Measurements from ENCODE around the gene KLK1.
A peak's percentile ranks its signal among the peaks of the same experiment; 100 is the strongest.

The KLK1 gene

GRCh38 chr19:50819636-50820035 lies 4.0 kb downstream of the KLK1 start:
- peak overlapping the region; percentile 94 for H3K4me3 ChIP-seq (replicated peaks; ENCODE audit: low read depth, low read length)
- no peaks in the 10 kb centered on the region for H3K36me3 ChIP-seq (ENCODE audit: control insufficient read depth, insufficient read depth, low read length)
- no peak for TF ChIP-seq CTCF (IDR thresholded peaks at IDR 0.05; ENCODE audit: insufficient read depth, low read length, poor library complexity, severe bottlenecking)
- no peaks in the 10 kb centered on the region for H3K27me3 ChIP-seq (replicated peaks; ENCODE audit: control insufficient read depth, insufficient read depth, low read length)
- no peak for DNase-seq (ENCODE audit: extremely low read depth, insufficient read length)

GRCh38 chr19:50818859-50819472 lies 4.6 kb downstream of the KLK1 start:
- DNase-seq (ENCODE audit: extremely low read depth, insufficient read length): peak; percentile 62
- H3K4me3 ChIP-seq (replicated peaks; ENCODE audit: low read depth, low read length): peak overlapping the region; percentile 94
- TF ChIP-seq CTCF (IDR thresholded peaks at IDR 0.05; ENCODE audit: insufficient read depth, low read length, poor library complexity, severe bottlenecking): no peak
- H3K36me3 ChIP-seq (ENCODE audit: control insufficient read depth, insufficient read depth, low read length): no peaks in the 10 kb centered on the region
- no peaks in the 10 kb centered on the region for H3K27me3 ChIP-seq (replicated peaks; ENCODE audit: control insufficient read depth, insufficient read depth, low read length)

- no peaks in the 10 kb centered on the region for H3K27me3 ChIP-seq (replicated peaks; ENCODE audit: control insufficient read depth, insufficient read depth, low read length)
- H3K4me3 ChIP-seq (replicated peaks; ENCODE audit: low read depth, low read length): peak overlapping the region; percentile 94
- H3K36me3 ChIP-seq (ENCODE audit: control insufficient read depth, insufficient read depth, low read length): no peaks in the 10 kb centered on the region
- DNase-seq (ENCODE audit: extremely low read depth, insufficient read length): peak; percentile 85
- no peak for TF ChIP-seq CTCF (IDR thresholded peaks at IDR 0.05; ENCODE audit: insufficient read depth, low read length, poor library complexity, severe bottlenecking)
These were observed 5.4 kb downstream of the KLK1 start for GRCh38 chr19:50817941-50818858.

GRCh38 chr19:50815439-50815838 lies 8.1 kb downstream of the KLK1 start:
- H3K4me3 ChIP-seq (replicated peaks; ENCODE audit: low read depth, low read length): no peak overlapping the region
- no peaks in the 10 kb centered on the region for H3K27me3 ChIP-seq (replicated peaks; ENCODE audit: control insufficient read depth, insufficient read depth, low read length)
- TF ChIP-seq CTCF (IDR thresholded peaks at IDR 0.05; ENCODE audit: insufficient read depth, low read length, poor library complexity, severe bottlenecking): no peak

GRCh38 chr19:50814883-50815282 lies 8.7 kb downstream of the KLK1 start:
- no peaks in the 10 kb centered on the region for H3K27me3 ChIP-seq (replicated peaks; ENCODE audit: control insufficient read depth, insufficient read depth, low read length)
- DNase-seq (ENCODE audit: extremely low read depth, insufficient read length): no peak

More at GRCh38 chr19:50815439-50815838, 8.1 kb downstream of the KLK1 start:
- no peaks in the 10 kb centered on the region for H3K36me3 ChIP-seq (ENCODE audit: control insufficient read depth, insufficient read depth, low read length)
- no peak for DNase-seq (ENCODE audit: extremely low read depth, insufficient read length)

More at GRCh38 chr19:50814883-50815282, 8.7 kb downstream of the KLK1 start:
- H3K4me3 ChIP-seq (replicated peaks; ENCODE audit: low read depth, low read length): no peak overlapping the region
- no peak for TF ChIP-seq CTCF (IDR thresholded peaks at IDR 0.05; ENCODE audit: insufficient read depth, low read length, poor library complexity, severe bottlenecking)
- no peaks in the 10 kb centered on the region for H3K36me3 ChIP-seq (ENCODE audit: control insufficient read depth, insufficient read depth, low read length)
